Activated CD4-positive, alpha-beta T cell treated with anti-CD3 and anti-CD28 coated beads for 24 hours (primary cell): ENCODE data around the gene MATN4.

Experiments used
- DNase-seq, 2 donors: peaks; one replicate each; pipeline ENCODE4 v3.0.0-alpha.2; 2020; ENCODE audit warnings: low read depth in 2 of 2

Gene MATN4

GRCh38 chr20:45313943-45314342, 5.8 kb upstream of the MATN4 start:
- no peak for DNase-seq

DNA sequence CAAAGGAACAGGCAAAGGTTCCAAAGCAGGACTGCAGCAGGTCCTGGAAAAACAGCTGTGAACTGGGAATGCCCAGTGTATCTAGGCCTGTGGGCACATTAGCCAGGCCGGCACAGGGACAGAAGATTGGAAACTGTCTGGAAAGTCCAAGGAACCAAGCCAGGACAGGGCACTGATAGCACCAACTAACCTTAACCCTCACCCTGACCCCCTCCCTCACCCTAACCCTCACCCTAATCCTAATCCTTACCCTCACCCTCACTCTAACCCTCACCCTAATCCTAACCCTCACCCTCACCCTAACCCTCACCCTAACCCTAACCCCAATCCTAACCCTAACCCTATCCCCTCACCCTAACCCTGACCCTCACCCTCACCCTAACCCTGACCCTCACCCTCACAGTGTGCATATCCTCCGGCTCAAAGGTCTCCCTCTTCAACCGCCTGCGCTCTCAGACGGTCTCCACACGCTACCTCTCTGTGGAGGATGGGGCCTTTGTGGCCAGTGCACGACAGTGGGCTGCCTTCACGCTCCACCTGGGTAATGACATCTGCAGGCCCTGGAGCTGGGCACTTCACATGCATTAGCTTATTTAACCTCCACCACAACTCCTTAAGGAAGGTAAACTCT, 5.1 kb upstream of the MATN4 start:
- no peak for DNase-seq

DNA sequence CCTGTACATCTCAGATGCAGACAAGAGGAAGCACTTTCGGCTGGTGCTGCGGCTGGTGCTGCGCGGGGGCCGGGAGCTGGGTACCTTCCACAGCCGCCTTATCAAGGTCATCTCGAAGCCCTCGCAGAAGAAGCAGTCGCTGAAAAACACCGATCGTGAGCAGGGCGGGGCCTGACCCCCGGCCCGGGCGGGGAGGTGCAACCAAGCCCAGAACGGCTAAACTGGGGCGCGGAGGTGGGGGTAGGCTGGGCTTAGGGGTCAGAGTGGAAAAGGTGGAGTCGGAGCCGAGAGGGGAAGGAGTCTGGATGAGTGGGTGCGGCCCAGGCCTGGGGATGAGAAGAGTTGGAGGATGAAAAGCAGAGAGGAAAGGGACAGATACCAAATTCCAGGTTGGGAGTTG, 4.1 kb upstream of the MATN4 start:
- DNase-seq = no peak

- peak; percentile 58 to 64 for DNase-seq
These were observed 3.6 kb upstream of the MATN4 start for GRCh38 chr20:45311589-45312211.

- no peak for DNase-seq
These were observed 976 bp upstream of the MATN4 start for GRCh38 chr20:45309075-45309474.

DNA sequence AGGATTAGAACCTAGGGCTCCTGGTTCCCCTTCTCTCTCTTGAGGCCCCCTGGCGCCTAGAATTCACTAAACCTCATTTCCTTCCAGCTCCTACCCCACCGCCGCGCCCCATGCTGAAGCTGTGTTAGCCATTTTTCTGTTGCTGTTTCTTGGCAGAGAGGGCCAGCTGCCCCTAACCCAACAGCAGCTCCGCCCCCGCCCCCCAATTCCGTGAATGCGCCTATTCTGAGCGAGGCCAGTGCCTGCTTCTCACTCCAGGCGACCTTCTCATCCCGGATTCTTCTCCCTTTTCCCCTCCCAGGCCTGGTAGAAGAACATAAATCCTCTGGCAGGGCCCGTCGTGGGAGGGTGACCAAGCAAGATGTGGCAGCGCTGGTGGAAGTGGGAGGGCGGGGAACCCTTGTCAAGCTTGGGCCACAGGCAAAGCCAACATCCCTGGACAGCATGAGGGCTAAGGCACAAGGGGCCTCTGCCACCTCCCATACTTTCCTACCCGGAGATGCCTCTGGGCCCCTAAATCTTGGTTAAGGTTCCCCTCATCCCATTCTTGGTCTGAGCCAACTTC, 941 bp downstream of the MATN4 start:
- no peak for DNase-seq

- DNase-seq = peak; percentile 33 to 41
These were observed 1.6 kb downstream of the MATN4 start, which contains the start of gene RBPJL for GRCh38 chr20:45306431-45306982. Gene RBPJL (plus strand): TSS chr20:45306840. CDS start chr20:45306923, 83 bp downstream.

DNA sequence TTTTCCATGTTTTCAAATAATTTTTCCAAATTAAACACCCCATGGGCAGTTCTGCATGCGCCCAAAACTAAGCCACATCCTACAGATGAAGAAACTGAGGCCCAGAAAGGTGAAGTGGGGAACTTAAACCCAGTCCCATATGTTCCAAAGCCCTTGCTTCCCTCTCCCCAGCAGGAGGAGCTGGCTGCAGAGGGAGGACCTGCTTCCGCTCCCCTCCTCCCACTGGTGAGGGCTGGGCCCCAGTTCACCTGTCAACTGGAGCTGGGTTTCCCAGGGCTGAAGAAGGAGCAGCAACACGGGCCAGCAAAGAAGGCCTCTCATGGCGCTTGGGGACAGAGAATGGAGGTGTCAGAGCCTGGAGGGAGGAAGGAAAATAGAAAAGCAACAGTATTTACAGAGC, 2.8 kb downstream of the MATN4 start:
- DNase-seq = no peak

GRCh38 chr20:45304464-45304999, 3.6 kb downstream of the MATN4 start:
- DNase-seq = no peak

DNA sequence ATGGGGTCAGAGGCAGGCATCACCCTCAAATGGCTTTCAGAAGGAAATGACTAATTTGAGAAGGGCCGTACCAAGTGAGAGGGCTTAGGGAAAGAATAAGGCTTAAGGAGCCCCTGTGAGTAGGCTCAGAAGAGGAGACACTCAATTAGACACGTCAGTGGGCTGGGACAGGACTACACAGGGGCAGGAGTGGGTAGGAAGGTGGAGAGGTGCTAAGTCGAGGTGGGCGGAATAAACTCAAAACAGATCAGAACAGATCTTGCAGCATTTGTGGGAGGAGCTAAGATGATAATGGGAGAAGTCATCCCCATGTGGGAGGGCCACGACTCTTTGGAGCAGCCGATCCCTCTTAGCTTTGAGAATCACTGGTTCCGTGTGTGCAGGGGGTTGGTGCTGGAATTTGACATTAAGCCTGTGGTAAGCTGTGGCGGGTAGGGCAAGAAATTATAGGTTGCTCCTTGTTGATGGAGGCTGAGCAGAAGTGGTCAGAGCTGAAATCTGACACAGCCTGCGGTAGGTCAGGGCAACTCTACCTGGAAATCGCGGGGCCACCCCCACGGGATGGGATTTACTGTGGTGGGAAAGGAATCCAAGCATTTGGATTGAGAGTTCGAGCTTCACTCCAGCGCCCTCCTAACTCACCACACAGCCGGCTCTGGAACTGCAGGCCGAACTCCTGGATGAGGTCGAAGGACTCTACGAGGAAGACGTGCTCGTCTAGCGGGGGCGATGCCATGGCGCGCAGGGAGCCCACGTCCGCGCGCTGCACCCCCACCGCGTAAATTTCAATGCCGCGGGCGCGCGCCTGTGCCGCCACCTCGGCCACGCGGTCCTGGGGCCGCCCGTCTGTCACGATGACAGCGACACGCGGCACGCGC, 4.3 kb downstream of the MATN4 start:
- DNase-seq = no peak

- no peak for DNase-seq
These were observed 6.3 kb downstream of the MATN4 start for GRCh38 chr20:45301824-45302271.

GRCh38 chr20:45300961-45301360, 7.1 kb downstream of the MATN4 start:
- DNase-seq = no peak

DNA sequence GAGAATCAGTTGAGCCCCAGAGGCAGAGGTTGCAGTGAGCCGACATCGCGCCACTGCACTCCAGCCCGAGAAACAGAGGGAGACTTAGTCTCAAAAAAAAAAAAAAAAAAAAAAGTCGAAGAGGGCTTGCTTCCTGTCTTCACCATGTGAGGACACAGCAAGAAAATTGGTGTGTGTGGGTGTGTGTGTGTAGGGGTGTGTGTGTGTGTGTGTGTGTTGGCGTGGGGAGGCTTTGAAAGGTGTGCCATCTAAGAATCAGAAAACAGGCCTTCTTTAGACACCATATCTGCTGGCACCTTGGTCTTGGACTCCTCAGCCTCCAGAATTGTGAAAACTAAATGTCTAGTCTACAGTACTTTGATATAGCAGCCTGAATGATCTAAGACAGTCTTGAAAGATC, 8.3 kb downstream of the MATN4 start:
- no peak for DNase-seq

- no peak for DNase-seq
These were observed 10.2 kb downstream of the MATN4 start for GRCh38 chr20:45297786-45298497.

DNA sequence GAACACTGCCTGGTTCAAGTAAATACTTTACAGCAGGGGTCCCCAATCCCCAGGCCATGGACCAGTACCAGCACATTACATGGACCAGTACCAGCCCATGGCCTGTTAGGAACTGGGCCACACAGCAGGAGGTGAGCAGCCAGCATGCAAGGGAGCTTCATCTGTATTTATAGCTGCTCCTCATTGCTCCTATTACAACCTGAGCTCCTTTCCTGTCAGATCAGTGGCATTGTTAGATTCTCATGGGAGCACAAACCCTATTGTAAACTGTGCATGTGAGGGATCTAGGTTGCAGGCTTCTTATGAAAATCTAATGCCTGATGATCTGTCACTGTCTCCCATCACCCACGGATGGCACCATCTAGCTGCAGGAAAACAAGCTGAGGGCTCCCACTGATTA, 13.4 kb downstream of the MATN4 start:
- DNase-seq = no peak

GRCh38 chr20:45294003-45294368, 14.1 kb downstream of the MATN4 start:
- DNase-seq = no peak

- DNase-seq = peak; percentile 76 to 86
These were observed 14.8 kb downstream of the MATN4 start for GRCh38 chr20:45293041-45294002.

DNA sequence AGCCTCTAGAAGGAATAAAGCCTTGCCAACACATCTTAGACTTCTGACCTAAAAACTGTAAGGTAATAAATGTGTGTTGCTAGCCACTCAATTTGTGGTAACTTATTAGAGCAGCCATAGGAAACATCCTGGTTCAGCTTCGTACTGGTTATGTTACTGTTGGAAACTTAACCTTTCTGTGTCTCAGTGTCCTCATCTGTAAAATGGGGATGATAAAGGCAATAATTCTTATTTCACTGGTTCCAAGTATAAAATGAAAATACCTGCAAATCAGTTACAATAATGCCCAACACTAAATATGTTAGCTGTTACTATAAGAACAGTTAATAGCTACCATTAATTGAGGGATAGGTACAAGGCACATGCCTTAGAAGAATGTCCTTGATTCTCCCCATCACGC, 15.8 kb downstream of the MATN4 start:
- no peak for DNase-seq

DNA sequence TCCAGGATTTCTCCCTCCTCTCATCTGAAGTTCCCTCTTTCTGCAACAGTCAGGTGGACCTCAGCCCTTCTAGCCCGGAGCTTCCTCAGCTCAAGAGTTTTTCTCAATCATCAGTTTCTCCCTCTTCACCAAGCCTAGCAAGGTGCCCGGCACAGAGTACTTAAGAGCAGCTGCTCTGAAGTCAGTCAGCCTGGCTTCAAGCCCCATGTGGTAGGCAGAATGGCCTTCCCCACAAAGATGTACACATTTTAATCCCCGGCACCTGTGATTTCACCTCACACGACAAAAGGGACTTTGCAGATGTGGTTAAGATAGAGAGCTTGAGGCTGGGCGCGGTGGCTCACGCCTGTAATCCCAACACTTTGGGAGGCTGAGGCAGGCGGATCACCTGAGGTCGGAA, 16.6 kb downstream of the MATN4 start:
- no peak for DNase-seq
